Natural killer cell treated with Interleukin-12 subunit alpha and Interleukin-12 subunit beta and Interleukin-15 and Interleukin-18, amount 100 ng/mL, for 72 hours (primary cell): Measurements from ENCODE around the gene ZNF500. TPM values are rescaled to one million over a fixed set of nuclear protein-coding genes. Genes with fewer than 3 reads are reported as not detected.

Experiments
- ATAC-seq, 2 donors: fragments of 150-1000 bp; cut with Tn5 transposase in 1 of 2; sonication (Bioruptor Pico), chemical (Tn5 transposase) in 1 of 2; 2 replicates each; pipeline ENCODE4 v1.10.0; 2021
- DNase-seq: peaks from one replicate; pipeline ENCODE4 v3.0.0; 2022; ENCODE audit warnings: low spot score
- H3K27ac Mint-ChIP-seq, 2 donors: 1 replicate in 1 of 2; 2 replicates in 1 of 2; pipeline ENCODE4 v1.8.0; 2022; ENCODE audit warnings: mixed read lengths in 2 of 2, mild to moderate bottlenecking in 1 of 2, moderate library complexity in 1 of 2
- H3K27me3 Mint-ChIP-seq, 2 donors: 1 replicate in 1 of 2; 2 replicates in 1 of 2; pipeline ENCODE4 v1.8.0; 2022; ENCODE audit warnings: mixed read lengths in 2 of 2
- H3K36me3 Mint-ChIP-seq: one replicate; pipeline ENCODE4 v1.8.0; 2022; ENCODE audit warnings: mixed read lengths
- H3K4me1 Mint-ChIP-seq, 2 donors: 1 replicate in 1 of 2; 2 replicates in 1 of 2; pipeline ENCODE4 v1.8.0; 2022; ENCODE audit warnings: low read depth in 2 of 2, mixed read lengths in 2 of 2, mild to moderate bottlenecking in 1 of 2
- H3K4me3 Mint-ChIP-seq: one replicate; pipeline ENCODE4 v1.8.0; 2022; ENCODE audit warnings: mixed read lengths
- H3K9me3 Mint-ChIP-seq: 2 replicates; pipeline ENCODE4 v1.8.0; 2022; ENCODE audit warnings: mixed read lengths
- total RNA-seq, 2 donors: library from RNA; stranded (reverse); gene quantifications; one replicate each; pipeline ENCODE4 v1.2.3, GENCODE V29; 2022

ZNF500 gene
- total RNA-seq, 2 donors from 2014 or later: 12.2 to 20.9 TPM

GRCh38 chr16:4704913-4705312, 62.0 kb downstream of the ZNF500 start:
- peaks cover 0 to 3% of the 10 kb centered on the region in 2 donors for H3K4me1 Mint-ChIP-seq
- H3K9me3 Mint-ChIP-seq: no peaks in the 10 kb centered on the region
- H3K27ac Mint-ChIP-seq: no peak overlapping the region
- peaks cover 6% of the 10 kb centered on the region for H3K36me3 Mint-ChIP-seq
- DNase-seq (peak; percentile 53), ATAC-seq (no peak)
- no peaks in the 10 kb centered on the region for H3K27me3 Mint-ChIP-seq
- no peak overlapping the region for H3K4me3 Mint-ChIP-seq

- Mint-ChIP-seq H3K27ac (no peak overlapping the region), H3K27me3 (no peaks in the 10 kb centered on the region), H3K9me3 (no peaks in the 10 kb centered on the region), H3K4me3 (no peak overlapping the region), H3K4me1 (peaks cover 0 to 3% of the 10 kb centered on the region in 2 donors), H3K36me3 (peaks cover 11% of the 10 kb centered on the region)
- no peak for DNase-seq
- no peak for ATAC-seq
These were observed 62.5 kb downstream of the ZNF500 start for GRCh38 chr16:4704491-4704890.

GRCh38 chr16:4703906-4704305, 63.1 kb downstream of the ZNF500 start:
- DNase-seq (no peak), ATAC-seq (no peak)
- Mint-ChIP-seq H3K4me3 (no peak overlapping the region), H3K36me3 (peaks cover 11% of the 10 kb centered on the region), H3K9me3 (no peaks in the 10 kb centered on the region), H3K27ac (no peak overlapping the region), H3K27me3 (no peaks in the 10 kb centered on the region), H3K4me1 (peaks cover 0 to 3% of the 10 kb centered on the region in 2 donors)

- H3K4me1 Mint-ChIP-seq: peaks cover 0 to 3% of the 10 kb centered on the region in 2 donors
- DNase-seq: no peak
- H3K36me3 Mint-ChIP-seq: peaks cover 11% of the 10 kb centered on the region
- H3K27me3 Mint-ChIP-seq: no peaks in the 10 kb centered on the region
- no peaks in the 10 kb centered on the region for H3K9me3 Mint-ChIP-seq
- ATAC-seq: no peak
- H3K27ac Mint-ChIP-seq: no peak overlapping the region
- H3K4me3 Mint-ChIP-seq: no peak overlapping the region
These were observed 64.5 kb downstream of the ZNF500 start for GRCh38 chr16:4702466-4702808.

- Mint-ChIP-seq H3K9me3 (no peaks in the 10 kb centered on the region), H3K27ac (no peak overlapping the region), H3K4me3 (no peak overlapping the region), H3K27me3 (no peaks in the 10 kb centered on the region), H3K4me1 (peaks cover 0 to 3% of the 10 kb centered on the region in 2 donors), H3K36me3 (peaks cover 10% of the 10 kb centered on the region)
- DNase-seq (peak; percentile 35), ATAC-seq (no peak)
These were observed 65.0 kb downstream of the ZNF500 start for GRCh38 chr16:4701791-4702465.

- no peaks in the 10 kb centered on the region for H3K9me3 Mint-ChIP-seq
These were observed 65.8 kb downstream of the ZNF500 start for GRCh38 chr16:4700997-4701743.

GRCh38 chr16:4700380-4700996, 66.5 kb downstream of the ZNF500 start:
- no peak for ATAC-seq
- Mint-ChIP-seq H3K4me1 (peaks cover 2% of the 10 kb centered on the region in 2 donors), H3K9me3 (no peaks in the 10 kb centered on the region), H3K36me3 (peaks cover 6% of the 10 kb centered on the region), H3K27me3 (no peaks in the 10 kb centered on the region), H3K4me3 (no peak overlapping the region), H3K27ac (no peak overlapping the region)
- DNase-seq: peak; percentile 37

More at GRCh38 chr16:4700997-4701743, 65.8 kb downstream of the ZNF500 start:
- H3K27ac Mint-ChIP-seq: no peak overlapping the region
- no peak overlapping the region for H3K4me3 Mint-ChIP-seq
- H3K27me3 Mint-ChIP-seq: no peaks in the 10 kb centered on the region
- no peak for ATAC-seq
- no peaks in the 10 kb centered on the region for H3K4me1 Mint-ChIP-seq
- DNase-seq: peak; percentile 29
- peaks cover 6% of the 10 kb centered on the region for H3K36me3 Mint-ChIP-seq

GRCh38 chr16:4699046-4699556, 67.9 kb downstream of the ZNF500 start:
- Mint-ChIP-seq H3K4me1 (peaks cover 5 to 6% of the 10 kb centered on the region in 2 donors), H3K27me3 (no peaks in the 10 kb centered on the region), H3K27ac (no peak overlapping the region), H3K9me3 (no peaks in the 10 kb centered on the region), H3K4me3 (no peak overlapping the region), H3K36me3 (peaks cover 6% of the 10 kb centered on the region)
- DNase-seq (no peak), ATAC-seq (no peak)

- ATAC-seq: no peak
- no peak overlapping the region for H3K27ac Mint-ChIP-seq
- no peak for DNase-seq
- no peak overlapping the region for H3K4me3 Mint-ChIP-seq
- no peaks in the 10 kb centered on the region for H3K27me3 Mint-ChIP-seq
- H3K4me1 Mint-ChIP-seq: peaks cover 5 to 6% of the 10 kb centered on the region in 2 donors
- H3K9me3 Mint-ChIP-seq: no peaks in the 10 kb centered on the region
- peaks cover 6% of the 10 kb centered on the region for H3K36me3 Mint-ChIP-seq
These were observed 68.5 kb downstream of the ZNF500 start for GRCh38 chr16:4698321-4699045.

Other genes starting within 250 kb of the ZNF500 start
- 10 to 100 TPM; 24.5 to 28.2 TPM for gene CDIP1, start 228.4 kb downstream of the ZNF500 start, total RNA-seq
- gene C16orf96, start 210.8 kb downstream of the ZNF500 start, total RNA-seq: not detected
- gene UBALD1, start 152.3 kb downstream of the ZNF500 start, total RNA-seq: 10 to 100 TPM; 17.4 to 27.9 TPM
- 100 to 1,000 TPM in 1 of 2 donors, 10 to 100 TPM in 1; 86.9 to 105 TPM for gene MGRN1, start 142.3 kb downstream of the ZNF500 start, total RNA-seq
- gene NUDT16L1, start 73.6 kb downstream of the ZNF500 start, total RNA-seq: 10 to 100 TPM; 37.3 to 57.0 TPM
- gene ANKS3, start 32.9 kb downstream of the ZNF500 start, total RNA-seq: 10 to 100 TPM; 19.0 to 39.1 TPM
- under 1 TPM in 1 of 2 donors, not detected in 1; 0.53 TPM for gene DNAAF8, start 32.6 kb downstream of the ZNF500 start, total RNA-seq
- gene SEPTIN12, start 21.2 kb upstream of the ZNF500 start, total RNA-seq: not detected
- gene SMIM22, start 28.2 kb upstream of the ZNF500 start, total RNA-seq: not detected
- gene ROGDI, start 35.5 kb upstream of the ZNF500 start, total RNA-seq: 1 to 10 TPM; 3.8 to 7.1 TPM
- 100 to 1,000 TPM; 126 to 156 TPM for gene GLYR1, start 80.1 kb upstream of the ZNF500 start, total RNA-seq
- 10 to 100 TPM; 43.8 to 55.9 TPM for gene UBN1, start 80.3 kb upstream of the ZNF500 start, total RNA-seq
- not detected for gene PPL, start 170.0 kb upstream of the ZNF500 start, total RNA-seq
- not detected for gene SEC14L5, start 191.2 kb upstream of the ZNF500 start, total RNA-seq